GM23338 (cell line): ENCODE data around the gene ITGA3. TPM values are rescaled to one million over a fixed set of nuclear protein-coding genes. Genes with fewer than 3 reads are reported as not detected.

Source experiments
- ATAC-seq: fragments of 200-7000 bp; cut with Tn5 transposase; 3 replicates; pipeline ENCODE4 v1.9.1; 2020
- DNase-seq: peaks from one replicate; pipeline ENCODE4 v3.0.0-alpha.2; 2015; ENCODE audit warnings: low spot score
- H2AFZ ChIP-seq: fragments of 200-600 bp; sonication (generic); 2 replicates; pipeline ENCODE4 v1.8.0; 2016; ENCODE audit warnings: antibody characterized with exemption, mild to moderate bottlenecking, moderate library complexity
- H3F3A ChIP-seq: fragments of 200-600 bp; sonication (generic); replicated peaks from 2 replicates; pipeline ENCODE4 v1.8.0; 2017; ENCODE audit warnings: antibody characterized with exemption, mixed run types, low read depth
- H3K27ac ChIP-seq: fragments of 200-600 bp; sonication (generic); 2 replicates; pipeline ENCODE4 v1.6.1; 2016; ENCODE audit warnings: low read depth
- H3K27me3 ChIP-seq: fragments of 200-600 bp; sonication (generic); 2 replicates; pipeline ENCODE4 v1.8.0; 2016; ENCODE audit warnings: mild to moderate bottlenecking, mixed run types, moderate library complexity; ENCODE audit not compliant: insufficient read depth
- H3K36me3 ChIP-seq: fragments of 200-600 bp; sonication (generic); 2 replicates; pipeline ENCODE4 v1.8.0; 2016; ENCODE audit warnings: mild to moderate bottlenecking; ENCODE audit not compliant: insufficient read depth
- H3K4me1 ChIP-seq: fragments of 200-600 bp; sonication (generic); 2 replicates; pipeline ENCODE4 v1.8.0; 2016; ENCODE audit warnings: mild to moderate bottlenecking, moderate library complexity; ENCODE audit not compliant: insufficient read depth
- H3K4me2 ChIP-seq: fragments of 200-600 bp; sonication (generic); 2 replicates; pipeline ENCODE4 v1.7.1; 2017; ENCODE audit warnings: mixed run types
- H3K4me3 ChIP-seq: fragments of 200-600 bp; sonication (generic); 2 replicates; pipeline ENCODE4 v1.6.1; 2016; ENCODE audit warnings: mixed run types
- H3K79me2 ChIP-seq: fragments of 200-600 bp; sonication (generic); replicated peaks from 2 replicates; pipeline ENCODE4 v1.8.0; 2017; ENCODE audit warnings: mild to moderate bottlenecking; ENCODE audit not compliant: insufficient read depth
- H3K9me2 ChIP-seq: fragments of 200-600 bp; sonication (generic); 2 replicates; pipeline ENCODE4 v1.8.0; 2017; ENCODE audit not compliant: insufficient read depth
- H4K20me1 ChIP-seq: fragments of 200-600 bp; sonication (generic); replicated peaks from 2 replicates; pipeline ENCODE4 v1.8.0; 2017; ENCODE audit warnings: mild to moderate bottlenecking; ENCODE audit not compliant: insufficient read depth
- H3K27ac Mint-ChIP-seq: 2 replicates; pipeline ENCODE4 v1.8.0; 2020; ENCODE audit warnings: inconsistent platforms, mild to moderate bottlenecking, moderate library complexity, mixed read lengths
- H3K27me3 Mint-ChIP-seq: 3 replicates; pipeline ENCODE4 v1.8.0; 2022; ENCODE audit warnings: low read depth, mild to moderate bottlenecking, moderate library complexity, mixed read lengths, inconsistent platforms; ENCODE audit not compliant: insufficient read depth, poor library complexity
- H3K36me3 Mint-ChIP-seq: 3 replicates; pipeline ENCODE4 v1.8.0; 2021; ENCODE audit warnings: low read depth, mild to moderate bottlenecking, inconsistent platforms, moderate library complexity, mixed read lengths
- H3K4me1 Mint-ChIP-seq: 3 replicates; pipeline ENCODE4 v1.8.0; 2020; ENCODE audit warnings: mild to moderate bottlenecking, inconsistent platforms, mixed read lengths
- H3K4me3 Mint-ChIP-seq: 3 replicates; pipeline ENCODE4 v1.8.0; 2021; ENCODE audit warnings: moderate library complexity, mild to moderate bottlenecking, inconsistent platforms, mixed read lengths
- H3K9me3 Mint-ChIP-seq: 3 replicates; pipeline ENCODE4 v1.8.0; 2020; ENCODE audit warnings: moderate library complexity, mild to moderate bottlenecking, inconsistent platforms, mixed read lengths
- NANOG ChIP-seq: IDR thresholded peaks from 2 replicates; pipeline ENCODE4 v1.6.1; 2016; ENCODE audit warnings: antibody characterized with exemption, borderline replicate concordance
- POLR2AphosphoS5 ChIP-seq: IDR thresholded peaks from 2 replicates; pipeline ENCODE4 v1.6.1; 2016; ENCODE audit warnings: antibody characterized with exemption, low read depth
- STAT1 ChIP-seq: IDR thresholded peaks from one replicate; pipeline ENCODE4 v1.6.1; 2016; ENCODE audit warnings: antibody characterized with exemption; ENCODE audit not compliant: unreplicated experiment
- ZNF331 ChIP-seq: fragments of 250-450 bp; sonication (Bioruptor Pico); IDR thresholded peaks from 2 replicates; pipeline ENCODE4 v1.5.0; 2020; ENCODE audit warnings: low read depth, mild to moderate bottlenecking, moderate library complexity
- polyA plus RNA-seq: library from polyadenylated mRNA; unstranded; fragments of >200 nt; fragmentation: Nextera tagmentation; extraction: Ambion mirVana; gene quantifications from 2 replicates; pipeline ENCODE4 v1.2.1, GENCODE V29; 2016
- total RNA-seq: library from RNA; depleted of rRNA; stranded (reverse); fragments of >200 nt; shearing (Covaris generic); gene quantifications from 2 replicates; pipeline ENCODE4 v1.2.3, GENCODE V29; 2014
- TF ChIP-seq, protein P1 (sequence below), 2 experiments: fragments of 200-600 bp in 1 of 2; sonication (generic) in 1 of 2; conservative IDR thresholded peaks; 2 replicates each; pipeline versions ENCODE4 v1.5.1 to v1.6.1; 2016 to 2017; ENCODE audit warnings: antibody characterized with exemption in 2 of 2, low read depth in 2 of 2, mild to moderate bottlenecking in 2 of 2, moderate library complexity in 1 of 2
- TF ChIP-seq, protein P2 (sequence below): IDR thresholded peaks from 2 replicates; pipeline ENCODE4 v1.6.1; 2016; ENCODE audit warnings: antibody characterized with exemption
- TF ChIP-seq, protein P3 (sequence below): fragments of 250-450 bp; sonication (Bioruptor Pico); IDR thresholded peaks from 2 replicates; pipeline ENCODE4 v1.5.0; 2020; ENCODE audit warnings: mild to moderate bottlenecking, moderate library complexity

The ITGA3 gene
- total and polyA plus RNA-seq, 2 experiments from 2014 or later: 9.6 to 28.3 TPM

DNA sequence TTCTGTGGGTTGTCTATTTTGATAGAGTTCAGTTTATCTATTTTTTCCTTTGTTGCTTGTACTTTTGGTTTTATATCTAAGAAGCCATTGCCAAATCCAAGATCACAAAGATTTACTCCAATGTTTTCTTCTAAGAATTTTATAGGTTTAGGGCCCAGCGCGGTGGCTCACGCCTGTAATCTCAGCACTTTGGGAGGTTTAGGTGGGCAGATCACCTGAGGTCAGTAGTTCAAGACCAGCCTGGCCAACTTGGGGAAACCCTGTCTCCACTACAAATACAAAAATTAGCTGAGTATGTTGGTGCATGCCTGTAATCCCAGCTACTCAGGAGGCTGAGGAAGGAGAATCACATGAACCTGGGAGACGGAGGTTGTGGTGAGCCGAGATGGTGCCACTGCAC, 13.7 kb upstream of the ITGA3 start:
- TF ChIP-seq, protein P1, sequence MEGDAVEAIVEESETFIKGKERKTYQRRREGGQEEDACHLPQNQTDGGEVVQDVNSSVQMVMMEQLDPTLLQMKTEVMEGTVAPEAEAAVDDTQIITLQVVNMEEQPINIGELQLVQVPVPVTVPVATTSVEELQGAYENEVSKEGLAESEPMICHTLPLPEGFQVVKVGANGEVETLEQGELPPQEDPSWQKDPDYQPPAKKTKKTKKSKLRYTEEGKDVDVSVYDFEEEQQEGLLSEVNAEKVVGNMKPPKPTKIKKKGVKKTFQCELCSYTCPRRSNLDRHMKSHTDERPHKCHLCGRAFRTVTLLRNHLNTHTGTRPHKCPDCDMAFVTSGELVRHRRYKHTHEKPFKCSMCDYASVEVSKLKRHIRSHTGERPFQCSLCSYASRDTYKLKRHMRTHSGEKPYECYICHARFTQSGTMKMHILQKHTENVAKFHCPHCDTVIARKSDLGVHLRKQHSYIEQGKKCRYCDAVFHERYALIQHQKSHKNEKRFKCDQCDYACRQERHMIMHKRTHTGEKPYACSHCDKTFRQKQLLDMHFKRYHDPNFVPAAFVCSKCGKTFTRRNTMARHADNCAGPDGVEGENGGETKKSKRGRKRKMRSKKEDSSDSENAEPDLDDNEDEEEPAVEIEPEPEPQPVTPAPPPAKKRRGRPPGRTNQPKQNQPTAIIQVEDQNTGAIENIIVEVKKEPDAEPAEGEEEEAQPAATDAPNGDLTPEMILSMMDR (conservative IDR thresholded peaks at IDR 0.05; ENCODE audit: low read depth in 2 of 2): no peak
- TF ChIP-seq ZNF331 (CRISPR knock-in tag) (no peak), NANOG (no peak), STAT1 (no peak), POLR2AphosphoS5 (no peak)
- TF ChIP-seq, protein P2, sequence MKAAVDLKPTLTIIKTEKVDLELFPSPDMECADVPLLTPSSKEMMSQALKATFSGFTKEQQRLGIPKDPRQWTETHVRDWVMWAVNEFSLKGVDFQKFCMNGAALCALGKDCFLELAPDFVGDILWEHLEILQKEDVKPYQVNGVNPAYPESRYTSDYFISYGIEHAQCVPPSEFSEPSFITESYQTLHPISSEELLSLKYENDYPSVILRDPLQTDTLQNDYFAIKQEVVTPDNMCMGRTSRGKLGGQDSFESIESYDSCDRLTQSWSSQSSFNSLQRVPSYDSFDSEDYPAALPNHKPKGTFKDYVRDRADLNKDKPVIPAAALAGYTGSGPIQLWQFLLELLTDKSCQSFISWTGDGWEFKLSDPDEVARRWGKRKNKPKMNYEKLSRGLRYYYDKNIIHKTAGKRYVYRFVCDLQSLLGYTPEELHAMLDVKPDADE: no peak
- TF ChIP-seq, protein P3, sequence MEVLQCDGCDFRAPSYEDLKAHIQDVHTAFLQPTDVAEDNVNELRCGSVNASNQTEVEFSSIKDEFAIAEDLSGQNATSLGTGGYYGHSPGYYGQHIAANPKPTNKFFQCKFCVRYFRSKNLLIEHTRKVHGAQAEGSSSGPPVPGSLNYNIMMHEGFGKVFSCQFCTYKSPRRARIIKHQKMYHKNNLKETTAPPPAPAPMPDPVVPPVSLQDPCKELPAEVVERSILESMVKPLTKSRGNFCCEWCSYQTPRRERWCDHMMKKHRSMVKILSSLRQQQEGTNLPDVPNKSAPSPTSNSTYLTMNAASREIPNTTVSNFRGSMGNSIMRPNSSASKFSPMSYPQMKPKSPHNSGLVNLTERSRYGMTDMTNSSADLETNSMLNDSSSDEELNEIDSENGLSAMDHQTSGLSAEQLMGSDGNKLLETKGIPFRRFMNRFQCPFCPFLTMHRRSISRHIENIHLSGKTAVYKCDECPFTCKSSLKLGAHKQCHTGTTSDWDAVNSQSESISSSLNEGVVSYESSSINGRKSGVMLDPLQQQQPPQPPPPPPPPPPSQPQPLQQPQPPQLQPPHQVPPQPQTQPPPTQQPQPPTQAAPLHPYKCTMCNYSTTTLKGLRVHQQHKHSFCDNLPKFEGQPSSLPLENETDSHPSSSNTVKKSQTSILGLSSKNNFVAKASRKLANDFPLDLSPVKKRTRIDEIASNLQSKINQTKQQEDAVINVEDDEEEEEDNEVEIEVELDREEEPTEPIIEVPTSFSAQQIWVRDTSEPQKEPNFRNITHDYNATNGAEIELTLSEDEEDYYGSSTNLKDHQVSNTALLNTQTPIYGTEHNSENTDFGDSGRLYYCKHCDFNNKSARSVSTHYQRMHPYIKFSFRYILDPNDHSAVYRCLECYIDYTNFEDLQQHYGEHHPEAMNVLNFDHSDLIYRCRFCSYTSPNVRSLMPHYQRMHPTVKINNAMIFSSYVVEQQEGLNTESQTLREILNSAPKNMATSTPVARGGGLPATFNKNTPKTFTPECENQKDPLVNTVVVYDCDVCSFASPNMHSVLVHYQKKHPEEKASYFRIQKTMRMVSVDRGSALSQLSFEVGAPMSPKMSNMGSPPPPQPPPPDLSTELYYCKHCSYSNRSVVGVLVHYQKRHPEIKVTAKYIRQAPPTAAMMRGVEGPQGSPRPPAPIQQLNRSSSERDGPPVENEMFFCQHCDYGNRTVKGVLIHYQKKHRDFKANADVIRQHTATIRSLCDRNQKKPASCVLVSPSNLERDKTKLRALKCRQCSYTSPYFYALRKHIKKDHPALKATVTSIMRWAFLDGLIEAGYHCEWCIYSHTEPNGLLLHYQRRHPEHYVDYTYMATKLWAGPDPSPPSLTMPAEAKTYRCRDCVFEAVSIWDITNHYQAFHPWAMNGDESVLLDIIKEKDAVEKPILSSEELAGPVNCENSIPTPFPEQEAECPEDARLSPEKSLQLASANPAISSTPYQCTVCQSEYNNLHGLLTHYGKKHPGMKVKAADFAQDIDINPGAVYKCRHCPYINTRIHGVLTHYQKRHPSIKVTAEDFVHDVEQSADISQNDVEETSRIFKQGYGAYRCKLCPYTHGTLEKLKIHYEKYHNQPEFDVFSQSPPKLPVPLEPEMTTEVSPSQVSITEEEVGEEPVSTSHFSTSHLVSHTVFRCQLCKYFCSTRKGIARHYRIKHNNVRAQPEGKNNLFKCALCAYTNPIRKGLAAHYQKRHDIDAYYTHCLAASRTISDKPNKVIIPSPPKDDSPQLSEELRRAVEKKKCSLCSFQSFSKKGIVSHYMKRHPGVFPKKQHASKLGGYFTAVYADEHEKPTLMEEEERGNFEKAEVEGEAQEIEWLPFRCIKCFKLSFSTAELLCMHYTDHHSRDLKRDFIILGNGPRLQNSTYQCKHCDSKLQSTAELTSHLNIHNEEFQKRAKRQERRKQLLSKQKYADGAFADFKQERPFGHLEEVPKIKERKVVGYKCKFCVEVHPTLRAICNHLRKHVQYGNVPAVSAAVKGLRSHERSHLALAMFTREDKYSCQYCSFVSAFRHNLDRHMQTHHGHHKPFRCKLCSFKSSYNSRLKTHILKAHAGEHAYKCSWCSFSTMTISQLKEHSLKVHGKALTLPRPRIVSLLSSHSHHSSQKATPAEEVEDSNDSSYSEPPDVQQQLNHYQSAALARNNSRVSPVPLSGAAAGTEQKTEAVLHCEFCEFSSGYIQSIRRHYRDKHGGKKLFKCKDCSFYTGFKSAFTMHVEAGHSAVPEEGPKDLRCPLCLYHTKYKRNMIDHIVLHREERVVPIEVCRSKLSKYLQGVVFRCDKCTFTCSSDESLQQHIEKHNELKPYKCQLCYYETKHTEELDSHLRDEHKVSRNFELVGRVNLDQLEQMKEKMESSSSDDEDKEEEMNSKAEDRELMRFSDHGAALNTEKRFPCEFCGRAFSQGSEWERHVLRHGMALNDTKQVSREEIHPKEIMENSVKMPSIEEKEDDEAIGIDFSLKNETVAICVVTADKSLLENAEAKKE: no peak
- ATAC-seq (no peak), DNase-seq (no peak)
- Histone ChIP-seq H3K36me3 (no peaks in the 10 kb centered on the region), H2AFZ (no peak overlapping the region), H3K4me1 (no peaks in the 10 kb centered on the region), H3K9me2 (no peaks in the 10 kb centered on the region), H3K4me3 (no peak overlapping the region), H3K79me2 (no peaks in the 10 kb centered on the region), H3K4me2 (no peak overlapping the region), H3K27me3 (no peaks in the 10 kb centered on the region), H3F3A (no peaks in the 10 kb centered on the region), H3K27ac (no peak overlapping the region), H4K20me1 (no peaks in the 10 kb centered on the region)
- no peaks in the 10 kb centered on the region; the same call in 2 of the 3 replicates for H3K36me3 Mint-ChIP-seq
- no peaks in the 10 kb centered on the region for H3K9me3 Mint-ChIP-seq
- peaks cover 3% of the 10 kb centered on the region for H3K4me1 Mint-ChIP-seq
- H3K27me3 Mint-ChIP-seq: peaks cover 6% of the 10 kb centered on the region
- H3K27ac Mint-ChIP-seq: no peak overlapping the region
- no peak overlapping the region for H3K4me3 Mint-ChIP-seq
